GM23338 (cell line): ENCODE measurements around the gene PDE4D.

Experiments used
- CREB1 ChIP-seq: fragments of 250-450 bp; sonication (Bioruptor Pico); IDR thresholded peaks from 2 replicates; pipeline ENCODE4 v1.5.0; 2020; ENCODE audit warnings: low read depth, mild to moderate bottlenecking, moderate library complexity
- EZH2phosphoT487 ChIP-seq: fragments of 200-600 bp; sonication (generic); IDR thresholded peaks from one replicate; pipeline ENCODE4 v1.8.1; 2018; ENCODE audit warnings: antibody characterized with exemption; ENCODE audit not compliant: unreplicated experiment
- POLR2AphosphoS5 ChIP-seq: IDR thresholded peaks from 2 replicates; pipeline ENCODE4 v1.6.1; 2016; ENCODE audit warnings: antibody characterized with exemption, low read depth
- TF ChIP-seq, protein P1 (sequence below), 2 experiments: fragments of 200-600 bp in 1 of 2; sonication (generic) in 1 of 2; conservative IDR thresholded peaks; 2 replicates each; pipeline versions ENCODE4 v1.5.1 to v1.6.1; 2016 to 2017; ENCODE audit warnings: antibody characterized with exemption in 2 of 2, low read depth in 2 of 2, mild to moderate bottlenecking in 2 of 2, moderate library complexity in 1 of 2
- TF ChIP-seq, protein P2 (sequence below): IDR thresholded peaks from one replicate; pipeline ENCODE4 v1.6.1; 2018; ENCODE audit warnings: antibody characterized with exemption; ENCODE audit not compliant: unreplicated experiment

DNA sequence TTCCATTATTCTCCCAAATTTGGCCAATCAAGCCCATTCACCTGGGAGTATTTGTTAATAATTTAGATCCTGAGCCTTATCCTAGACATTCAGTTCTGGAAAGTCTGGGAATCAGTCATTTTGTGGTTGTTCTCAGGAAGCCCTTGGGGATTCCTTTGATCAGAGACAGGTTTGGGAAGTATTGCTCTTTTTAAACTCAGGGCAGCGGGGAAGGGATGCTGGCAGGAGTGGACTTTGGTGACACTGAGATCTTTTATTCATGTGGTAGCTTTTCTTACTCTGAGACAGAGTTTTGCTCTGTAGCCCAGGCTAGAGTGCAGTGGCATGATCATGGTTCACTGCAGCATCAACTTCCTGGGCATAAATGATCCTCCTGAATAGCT lies 723.8 kb downstream of the PDE4D start:
- TF ChIP-seq, protein P1, sequence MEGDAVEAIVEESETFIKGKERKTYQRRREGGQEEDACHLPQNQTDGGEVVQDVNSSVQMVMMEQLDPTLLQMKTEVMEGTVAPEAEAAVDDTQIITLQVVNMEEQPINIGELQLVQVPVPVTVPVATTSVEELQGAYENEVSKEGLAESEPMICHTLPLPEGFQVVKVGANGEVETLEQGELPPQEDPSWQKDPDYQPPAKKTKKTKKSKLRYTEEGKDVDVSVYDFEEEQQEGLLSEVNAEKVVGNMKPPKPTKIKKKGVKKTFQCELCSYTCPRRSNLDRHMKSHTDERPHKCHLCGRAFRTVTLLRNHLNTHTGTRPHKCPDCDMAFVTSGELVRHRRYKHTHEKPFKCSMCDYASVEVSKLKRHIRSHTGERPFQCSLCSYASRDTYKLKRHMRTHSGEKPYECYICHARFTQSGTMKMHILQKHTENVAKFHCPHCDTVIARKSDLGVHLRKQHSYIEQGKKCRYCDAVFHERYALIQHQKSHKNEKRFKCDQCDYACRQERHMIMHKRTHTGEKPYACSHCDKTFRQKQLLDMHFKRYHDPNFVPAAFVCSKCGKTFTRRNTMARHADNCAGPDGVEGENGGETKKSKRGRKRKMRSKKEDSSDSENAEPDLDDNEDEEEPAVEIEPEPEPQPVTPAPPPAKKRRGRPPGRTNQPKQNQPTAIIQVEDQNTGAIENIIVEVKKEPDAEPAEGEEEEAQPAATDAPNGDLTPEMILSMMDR (conservative IDR thresholded peaks at IDR 0.05; ENCODE audit: low read depth in 2 of 2) = no peak
- no peak for TF ChIP-seq EZH2phosphoT487
- TF ChIP-seq, protein P2, sequence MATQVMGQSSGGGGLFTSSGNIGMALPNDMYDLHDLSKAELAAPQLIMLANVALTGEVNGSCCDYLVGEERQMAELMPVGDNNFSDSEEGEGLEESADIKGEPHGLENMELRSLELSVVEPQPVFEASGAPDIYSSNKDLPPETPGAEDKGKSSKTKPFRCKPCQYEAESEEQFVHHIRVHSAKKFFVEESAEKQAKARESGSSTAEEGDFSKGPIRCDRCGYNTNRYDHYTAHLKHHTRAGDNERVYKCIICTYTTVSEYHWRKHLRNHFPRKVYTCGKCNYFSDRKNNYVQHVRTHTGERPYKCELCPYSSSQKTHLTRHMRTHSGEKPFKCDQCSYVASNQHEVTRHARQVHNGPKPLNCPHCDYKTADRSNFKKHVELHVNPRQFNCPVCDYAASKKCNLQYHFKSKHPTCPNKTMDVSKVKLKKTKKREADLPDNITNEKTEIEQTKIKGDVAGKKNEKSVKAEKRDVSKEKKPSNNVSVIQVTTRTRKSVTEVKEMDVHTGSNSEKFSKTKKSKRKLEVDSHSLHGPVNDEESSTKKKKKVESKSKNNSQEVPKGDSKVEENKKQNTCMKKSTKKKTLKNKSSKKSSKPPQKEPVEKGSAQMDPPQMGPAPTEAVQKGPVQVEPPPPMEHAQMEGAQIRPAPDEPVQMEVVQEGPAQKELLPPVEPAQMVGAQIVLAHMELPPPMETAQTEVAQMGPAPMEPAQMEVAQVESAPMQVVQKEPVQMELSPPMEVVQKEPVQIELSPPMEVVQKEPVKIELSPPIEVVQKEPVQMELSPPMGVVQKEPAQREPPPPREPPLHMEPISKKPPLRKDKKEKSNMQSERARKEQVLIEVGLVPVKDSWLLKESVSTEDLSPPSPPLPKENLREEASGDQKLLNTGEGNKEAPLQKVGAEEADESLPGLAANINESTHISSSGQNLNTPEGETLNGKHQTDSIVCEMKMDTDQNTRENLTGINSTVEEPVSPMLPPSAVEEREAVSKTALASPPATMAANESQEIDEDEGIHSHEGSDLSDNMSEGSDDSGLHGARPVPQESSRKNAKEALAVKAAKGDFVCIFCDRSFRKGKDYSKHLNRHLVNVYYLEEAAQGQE = no peak
- no peak for TF ChIP-seq CREB1 (CRISPR knock-in tag)
- no peak for TF ChIP-seq POLR2AphosphoS5
